H1 (cell line): ENCODE results near the gene TXNDC5. TPM values are rescaled to one million over a fixed set of nuclear protein-coding genes. Genes with fewer than 3 reads are reported as not detected.

Experiments
- CTCF ChIA-PET: fragments of 300-600 bp; sonication (Branson Sonifier 250); formaldehyde crosslinking; loops from one replicate; lab custom pipeline; 2021; ENCODE audit not compliant: partially characterized antibody; lab: Charles Lee
- POLR2A ChIA-PET: fragments of 300-600 bp; sonication (Branson Sonifier 250); formaldehyde crosslinking; loops from one replicate; lab custom pipeline; 2021; ENCODE audit warnings: inconsistent platforms; ENCODE audit not compliant: partially characterized antibody; lab: Charles Lee
- DNase-seq, 2 experiments: peaks; one replicate each; pipeline versions ENCODE4 v3.0.0 to v3.0.0-alpha.2; 2010 to 2022; ENCODE audit warnings: low spot score in 2 of 2, low read depth in 1 of 2, mixed read lengths in 1 of 2
- FAIRE-seq: peaks from 2 replicates; lab custom pipeline; 2011; peaks lifted over from hg19 to GRCh38; lab: Jason Lieb, UNC
- H2AFZ ChIP-seq: 2 replicates; pipeline ENCODE4 v1.8.1; 2012; ENCODE audit warnings: low read length, inconsistent platforms
- H2AK5ac ChIP-seq: 2 replicates; pipeline ENCODE4 v1.6.1; 2013; ENCODE audit warnings: low read depth, low read length
- H2BK120ac ChIP-seq: replicated peaks from 2 replicates; pipeline ENCODE3; 2013; ENCODE audit warnings: low read depth, low read length, inconsistent platforms
- H2BK12ac ChIP-seq: 2 replicates; pipeline ENCODE4 v1.6.1; 2013; ENCODE audit warnings: low read depth, low read length
- H2BK15ac ChIP-seq: 2 replicates; pipeline ENCODE4 v1.6.1; 2013; ENCODE audit warnings: low read length
- H2BK20ac ChIP-seq: 2 replicates; pipeline ENCODE4 v1.6.1; 2013; ENCODE audit warnings: low read length
- H2BK5ac ChIP-seq: 2 replicates; pipeline ENCODE4 v1.6.1; 2013; ENCODE audit warnings: low read depth, low read length
- H3K14ac ChIP-seq: 2 replicates; pipeline ENCODE4 v1.6.1; 2013; ENCODE audit warnings: inconsistent platforms; ENCODE audit not compliant: insufficient read length
- H3K18ac ChIP-seq: 2 replicates; pipeline ENCODE4 v1.6.1; 2013; ENCODE audit warnings: low read length; ENCODE audit errors: extremely low read depth
- H3K23ac ChIP-seq: 2 replicates; pipeline ENCODE4 v1.6.1; 2013; ENCODE audit warnings: inconsistent platforms; ENCODE audit not compliant: insufficient read length
- H3K23me2 ChIP-seq: 2 replicates; pipeline ENCODE4 v1.6.1; 2013; ENCODE audit warnings: low read depth, low read length
- H3K27ac ChIP-seq: 2 replicates; pipeline ENCODE4 v1.6.1; 2011; ENCODE audit warnings: low read depth, low read length, inconsistent platforms
- H3K27me3 ChIP-seq, 4 experiments: replicated peaks in 1 of 4; 1 replicate in 1 of 4; 2 replicates in 3 of 4; pipeline versions ENCODE4 v1.6.1 to v1.8.1; 2011 to 2013; ENCODE audit warnings: low read length in 3 of 4, mild to moderate bottlenecking in 3 of 4, inconsistent platforms in 2 of 4, mixed read lengths in 2 of 4, moderate library complexity in 1 of 4; ENCODE audit not compliant: control insufficient read depth in 3 of 4, insufficient read depth in 3 of 4; ENCODE audit errors: extremely low read depth in 1 of 4
- H3K36me3 ChIP-seq, 4 experiments: 2 replicates each; pipeline versions ENCODE4 v1.6.1 to v1.8.1; 2011 to 2013; ENCODE audit warnings: mild to moderate bottlenecking in 4 of 4, low read length in 3 of 4, moderate library complexity in 2 of 4, control low read depth in 1 of 4, inconsistent platforms in 1 of 4; ENCODE audit not compliant: insufficient read depth in 4 of 4, control insufficient read depth in 2 of 4
- H3K4ac ChIP-seq: replicated peaks from 2 replicates; pipeline ENCODE3; 2013; ENCODE audit warnings: low read length, low read depth, mixed read lengths, inconsistent platforms; ENCODE audit not compliant: insufficient read length
- H3K4me1 ChIP-seq, 4 experiments: replicated peaks in 1 of 4; 1 replicate in 1 of 4; 2 replicates in 3 of 4; pipeline versions ENCODE4 v1.6.1 to v1.8.1; 2011 to 2013; ENCODE audit warnings: low read length in 3 of 4, inconsistent platforms in 2 of 4, mixed read lengths in 1 of 4; ENCODE audit not compliant: insufficient read depth in 4 of 4, control insufficient read depth in 3 of 4
- H3K4me2 ChIP-seq, 2 experiments: 2 replicates each; pipeline versions ENCODE4 v1.6.1 to v1.8.1; 2011 to 2013; ENCODE audit warnings: low read depth in 2 of 2, low read length in 2 of 2, control low read depth in 1 of 2, inconsistent platforms in 1 of 2, mild to moderate bottlenecking in 1 of 2; ENCODE audit not compliant: insufficient read depth in 1 of 2
- H3K4me3 ChIP-seq, 4 experiments: fragments of 200-600, 300-600 bp in 1 of 4; sonication (generic), shearing (Covaris generic), sonication (Bioruptor Twin) in 1 of 4; 2 replicates each; pipeline versions ENCODE4 v1.5.1 to v1.8.1; 2011 to 2016; ENCODE audit warnings: low read length in 4 of 4, low read depth in 3 of 4, control low read depth in 2 of 4, inconsistent platforms in 2 of 4, mild to moderate bottlenecking in 2 of 4, mixed read lengths in 1 of 4, moderate library complexity in 1 of 4; ENCODE audit not compliant: insufficient read depth in 2 of 4; ENCODE audit errors: extremely low read depth in 1 of 4
- H3K56ac ChIP-seq: replicated peaks from 2 replicates; pipeline ENCODE3; 2013; ENCODE audit warnings: low read depth, mild to moderate bottlenecking, mixed read lengths, low read length, inconsistent platforms; ENCODE audit not compliant: insufficient read length
- H3K79me1 ChIP-seq: 2 replicates; pipeline ENCODE4 v1.6.1; 2013; ENCODE audit warnings: low read depth, low read length, control low read depth
- H3K79me2 ChIP-seq, 2 experiments: 2 replicates each; pipeline versions ENCODE4 v1.6.1 to v1.8.1; 2012 to 2013; ENCODE audit warnings: low read length in 2 of 2, mild to moderate bottlenecking in 2 of 2, inconsistent platforms in 1 of 2; ENCODE audit not compliant: insufficient read depth in 2 of 2, control insufficient read depth in 1 of 2
- H3K9ac ChIP-seq, 4 experiments: replicated peaks in 1 of 4; 1 replicate in 1 of 4; 2 replicates in 3 of 4; pipeline versions ENCODE4 v1.6.1 to v1.8.1; 2011 to 2013; ENCODE audit warnings: low read depth in 3 of 4, low read length in 3 of 4, control low read depth in 2 of 4, mild to moderate bottlenecking in 2 of 4, moderate library complexity in 2 of 4, inconsistent platforms in 1 of 4; ENCODE audit errors: extremely low read depth in 1 of 4
- H3K9me3 ChIP-seq, 2 experiments: 2 replicates each; pipeline versions ENCODE4 v1.6.1 to v1.8.1; 2012 to 2013; ENCODE audit warnings: mild to moderate bottlenecking in 2 of 2, moderate library complexity in 2 of 2, control low read depth in 1 of 2, inconsistent platforms in 1 of 2, low read depth in 1 of 2, low read length in 1 of 2, mixed read lengths in 1 of 2; ENCODE audit not compliant: insufficient read depth in 2 of 2
- H4K20me1 ChIP-seq, 2 experiments: replicated peaks in 1 of 2; 2 replicates each; pipeline versions ENCODE3 to v1.8.1; 2011 to 2013; ENCODE audit warnings: inconsistent platforms in 2 of 2, low read length in 2 of 2, mild to moderate bottlenecking in 1 of 2; ENCODE audit not compliant: insufficient read depth in 2 of 2, control insufficient read depth in 1 of 2
- H4K5ac ChIP-seq: 2 replicates; pipeline ENCODE4 v1.6.1; 2013; ENCODE audit warnings: low read length, low read depth, mixed read lengths, inconsistent platforms; ENCODE audit not compliant: insufficient read length
- H4K8ac ChIP-seq: 2 replicates; pipeline ENCODE4 v1.8.0; 2013; ENCODE audit warnings: mild to moderate bottlenecking, moderate library complexity, low read length, inconsistent platforms; ENCODE audit not compliant: insufficient read depth; ENCODE audit errors: extremely low read depth
- H4K91ac ChIP-seq: replicated peaks from 2 replicates; pipeline ENCODE3; 2013; ENCODE audit warnings: low read length, mixed read lengths, inconsistent platforms; ENCODE audit not compliant: insufficient read length
- ASH2L ChIP-seq: fragments of 200-600, 300-600 bp; sonication (generic); IDR thresholded peaks from one replicate; pipeline ENCODE4 v1.7.1; 2017; ENCODE audit warnings: low read length
- BCL11A ChIP-seq, 2 experiments: IDR thresholded peaks; one replicate each; pipeline ENCODE4 v1.6.1; 2011; ENCODE audit warnings: low read depth in 2 of 2, low read length in 2 of 2, mild to moderate bottlenecking in 2 of 2
- BRCA1 ChIP-seq: IDR thresholded peaks from 2 replicates; pipeline ENCODE4 v1.6.1; 2012; ENCODE audit warnings: low read depth, low read length, improper control_type of control experiment
- CBX5 ChIP-seq: fragments of 300-800, 300-1000 bp; sonication (generic); IDR thresholded peaks from 2 replicates; pipeline ENCODE4 v1.7.1; 2016; ENCODE audit warnings: antibody characterized with exemption, low read length, low read depth
- EP300 ChIP-seq, 2 experiments: IDR thresholded peaks; 1 replicate in 1 of 2; 2 replicates in 1 of 2; pipeline ENCODE4 v1.6.1; 2011 to 2012; ENCODE audit warnings: low read depth in 2 of 2, low read length in 2 of 2, mild to moderate bottlenecking in 2 of 2, borderline replicate concordance in 1 of 2, inconsistent platforms in 1 of 2, moderate library complexity in 1 of 2
- EZH2 ChIP-seq: fragments of 200-600 bp; sonication (generic); IDR thresholded peaks from 2 replicates; pipeline ENCODE4 v1.7.1; 2012; ENCODE audit warnings: low read depth, mild to moderate bottlenecking, moderate library complexity, low read length, inconsistent platforms; ENCODE audit not compliant: severe bottlenecking
- JUN ChIP-seq: IDR thresholded peaks from 2 replicates; pipeline ENCODE4 v1.6.1; 2011; ENCODE audit warnings: low read depth, mild to moderate bottlenecking, improper control_type of control experiment, low read length
- PHF8 ChIP-seq: fragments of 200-600 bp; sonication (generic); conservative IDR thresholded peaks from 2 replicates; pipeline ENCODE4 v1.7.1; 2012; ENCODE audit warnings: low read depth, mild to moderate bottlenecking, inconsistent platforms, low read length, moderate library complexity
- SIN3A ChIP-seq, 2 experiments: IDR thresholded peaks in 1 of 2; conservative IDR thresholded peaks in 1 of 2; 2 replicates each; pipeline ENCODE4 v1.6.1; 2011 to 2012; ENCODE audit warnings: low read length in 2 of 2, improper control_type of control experiment in 1 of 2, low read depth in 1 of 2, mild to moderate bottlenecking in 1 of 2
- SP4 ChIP-seq: IDR thresholded peaks from 2 replicates; pipeline ENCODE4 v1.6.1; 2012; ENCODE audit warnings: low read length, inconsistent platforms
- SRF ChIP-seq: IDR thresholded peaks from 2 replicates; pipeline ENCODE4 v1.6.1; 2011; ENCODE audit warnings: mild to moderate bottlenecking, low read depth, low read length, moderate library complexity
- TEAD4 ChIP-seq: IDR thresholded peaks from 2 replicates; pipeline ENCODE4 v1.6.1; 2012; ENCODE audit warnings: low read depth, low read length, inconsistent platforms, mixed read lengths
- WGBS, 2 experiments: shearing (Covaris generic) in 1 of 2; methylation state at CpG; one replicate each; pipeline versions ENCODE4 v1.1.6 to v1.1.7; 2013 to 2015; ENCODE audit warnings: low lambda C conversion rate in 2 of 2, mixed read lengths in 2 of 2, inconsistent platforms in 1 of 2, low coverage in 1 of 2, missing lambda C conversion rate in 1 of 2; ENCODE audit not compliant: insufficient replicate concordance in 2 of 2, insufficient coverage in 1 of 2, insufficient read length in 1 of 2; ENCODE audit errors: extremely low coverage in 1 of 2, missing lambda C conversion rate in 1 of 2; 5-methylcytosine and 5-hydroxymethylcytosine counted together
- polyA plus RNA-seq, 7 experiments: library from polyadenylated mRNA; depleted of rRNA in 3 of 7; stranded (reverse) in 5 of 7; unstranded in 2 of 7; fragments of >200 nt in 5 of 7; fragments of 200-250 nt in 2 of 7; gene quantifications; 1 replicate in 5 of 7; 2 replicates in 1 of 7; 4 replicates in 1 of 7; pipeline versions ENCODE4 v1.2.1 to v1.2.3, GENCODE V29; 2011 to 2013; ENCODE audit warnings: missing spikeins in 2 of 7, mixed read lengths in 2 of 7
- total RNA-seq: library from RNA; stranded (reverse); fragmentation: NEBNext Ultra II Directional; extraction: Animal tissue kit (Norgen Biotek cat#: 25700); gene quantifications from 2 replicates; pipeline ENCODE4 v1.2.1, GENCODE V29; 2021

Gene TXNDC5
- total and polyA plus RNA-seq, 2 of the 8 experiments (the other 6 are each of a cell fraction or from before 2014, with no cell fraction given): 114 to 172 TPM

- FAIRE-seq: no peak
- no peaks in the 10 kb centered on the region for H3K4me1 ChIP-seq
- TF ChIP-seq SRF (no peak), SIN3A (conservative IDR thresholded peaks at IDR 0.05 in 1 of 2, IDR thresholded peaks at IDR 0.05 in 1 of 2; ENCODE audit: low read depth in 1 of 2, low read length in 2 of 2) (no peak), EZH2 (no peak), CBX5 (no peak), EP300 (IDR thresholded peaks at IDR 0.05; ENCODE audit: borderline replicate concordance in 1 of 2, low read depth in 2 of 2, low read length in 2 of 2) (no peak), BCL11A (IDR thresholded peaks at IDR 0.05; ENCODE audit: low read depth in 2 of 2, low read length in 2 of 2) (no peak), JUN (no peak), PHF8 (no peak), SP4 (no peak), TEAD4 (no peak), ASH2L (no peak), BRCA1 (no peak)
Measured at GRCh38 chr6:7899889-7900213, 10.7 kb downstream of the TXNDC5 start.

More at GRCh38 chr6:7899889-7900213, 10.7 kb downstream of the TXNDC5 start:
- peaks cover 33 to 81% (median 76%) of the 10 kb centered on the region in 4 experiments for H3K36me3 ChIP-seq
- no peaks in the 10 kb centered on the region for H3K9me3 ChIP-seq
- ChIA-PET CTCF (interaction anchor here (0.6 to 1.6 kb wide), 5 partner anchors 8 to 99 kb away, joined by 3 to 4 read pairs (median 3); no protein-coding TSS in a partner anchor), POLR2A (no interaction called here)
- H2AFZ ChIP-seq: no peak overlapping the region
- no peak overlapping the region for H3K9ac ChIP-seq
- no peak overlapping the region for H3K18ac ChIP-seq
- H4K8ac ChIP-seq: no peak overlapping the region
- H3K14ac ChIP-seq: no peak overlapping the region
- H4K5ac ChIP-seq: no peak overlapping the region
- no peak overlapping the region for H3K27ac ChIP-seq
- WGBS, 2 experiments: 94% methylated on average over 4 of the region's 4 CpGs; no CpG with 5 or more reads in 1 of the 2 experiments
- H2BK15ac ChIP-seq: no peak overlapping the region
- no peak overlapping the region for H3K4me3 ChIP-seq
- H2BK12ac ChIP-seq: no peak overlapping the region
- no peak overlapping the region for H3K23ac ChIP-seq
- H3K56ac ChIP-seq: no peak overlapping the region
- H3K79me1 ChIP-seq: peaks cover 4% of the 10 kb centered on the region
- no peaks in the 10 kb centered on the region for H3K23me2 ChIP-seq
- H3K27me3 ChIP-seq: no peaks in the 10 kb centered on the region
- no peak overlapping the region for H2BK20ac ChIP-seq
- DNase-seq: no peak
- peaks cover 6 to 7% of the 10 kb centered on the region in 2 experiments for H4K20me1 ChIP-seq
- no peak overlapping the region for H2AK5ac ChIP-seq
- no peak overlapping the region for H4K91ac ChIP-seq
- no peak overlapping the region for H3K4me2 ChIP-seq
- H2BK120ac ChIP-seq: no peak overlapping the region
- peaks cover 0 to under 1% of the 10 kb centered on the region in 2 experiments; a peak in 1 of 4 replicates for H3K79me2 ChIP-seq
- no peak overlapping the region for H3K4ac ChIP-seq
- H2BK5ac ChIP-seq: no peak overlapping the region
